GM19438 (cell line): ENCODE results near the gene USP5.

Experiments used
- ATAC-seq: cut with Tn5 transposase; IDR thresholded peaks from one replicate; pipeline ENCODE4 v1.9.1; 2021; ENCODE audit warnings: low read depth; ENCODE audit not compliant: unreplicated experiment

USP5 gene

DNA sequence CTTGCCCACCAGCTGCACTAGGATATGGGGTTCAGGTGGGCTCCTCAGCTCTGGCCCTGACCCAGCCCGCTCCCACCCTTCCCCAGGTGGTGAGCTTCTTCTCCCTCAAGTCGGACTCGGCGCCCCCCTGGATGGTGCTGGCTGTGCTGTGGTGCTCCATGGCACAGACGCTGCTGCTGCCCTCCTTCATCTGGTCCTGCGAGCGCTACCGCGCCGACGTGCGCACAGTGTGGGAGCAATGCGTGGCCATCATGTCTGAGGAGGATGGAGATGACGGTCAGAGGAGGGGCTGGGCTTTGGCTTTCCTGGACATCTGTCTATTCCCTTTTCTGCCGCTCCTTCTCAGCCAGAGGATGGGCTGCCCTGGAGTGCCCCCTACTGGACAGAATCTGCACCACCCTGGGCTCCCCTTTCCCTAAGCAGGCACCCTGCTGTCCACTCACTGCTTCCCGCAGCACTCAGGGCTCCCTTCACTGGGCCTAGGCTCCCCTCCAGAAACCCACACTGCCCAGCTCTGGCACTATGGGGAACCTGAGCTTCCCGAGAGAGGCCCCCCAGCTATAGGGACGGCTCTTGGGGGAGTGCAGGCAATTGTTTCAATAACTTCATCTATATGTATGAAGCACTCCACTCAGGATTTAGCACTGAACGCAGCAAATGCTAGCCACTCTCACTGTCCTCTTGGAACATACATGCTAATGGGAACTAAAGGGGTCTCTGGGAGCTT lies 26.4 kb upstream of the USP5 start:
- no peak for ATAC-seq

GRCh38 chr12:6826125-6826733 lies 25.7 kb upstream of the USP5 start:
- no peak for ATAC-seq

DNA sequence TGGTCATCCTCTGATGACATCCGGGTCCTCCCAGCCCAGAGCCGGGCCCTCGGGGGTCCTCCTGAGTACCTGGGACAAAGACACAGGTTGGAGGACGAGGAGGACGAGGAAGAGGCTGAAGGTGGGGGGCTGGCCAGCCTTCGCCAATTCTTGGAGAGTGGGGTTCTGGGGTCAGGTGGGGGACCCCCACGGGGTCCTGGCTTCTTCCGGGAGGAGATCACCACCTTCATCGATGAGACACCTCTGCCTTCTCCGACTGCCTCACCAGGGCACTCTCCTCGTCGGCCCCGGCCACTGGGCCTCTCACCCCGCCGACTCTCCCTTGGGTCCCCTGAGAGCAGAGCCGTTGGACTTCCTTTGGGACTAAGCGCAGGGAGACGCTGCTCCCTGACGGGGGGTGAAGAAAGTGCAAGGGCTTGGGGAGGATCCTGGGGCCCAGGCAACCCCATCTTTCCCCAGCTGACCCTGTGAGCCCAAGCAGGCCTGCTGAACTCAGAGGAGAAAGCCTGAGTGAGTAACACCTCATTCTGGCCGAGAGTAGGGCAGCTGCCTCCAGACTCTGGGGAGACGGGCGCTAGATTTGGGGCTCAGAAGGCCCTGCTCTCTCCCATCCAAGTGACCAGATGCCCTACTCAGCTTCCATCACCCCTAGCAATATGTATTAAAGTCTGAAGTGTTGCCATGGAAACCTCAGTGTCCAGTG lies 25.1 kb upstream of the USP5 start:
- ATAC-seq: no peak

GRCh38 chr12:6827437-6827911 lies 24.5 kb upstream of the USP5 start:
- ATAC-seq: no peak

DNA sequence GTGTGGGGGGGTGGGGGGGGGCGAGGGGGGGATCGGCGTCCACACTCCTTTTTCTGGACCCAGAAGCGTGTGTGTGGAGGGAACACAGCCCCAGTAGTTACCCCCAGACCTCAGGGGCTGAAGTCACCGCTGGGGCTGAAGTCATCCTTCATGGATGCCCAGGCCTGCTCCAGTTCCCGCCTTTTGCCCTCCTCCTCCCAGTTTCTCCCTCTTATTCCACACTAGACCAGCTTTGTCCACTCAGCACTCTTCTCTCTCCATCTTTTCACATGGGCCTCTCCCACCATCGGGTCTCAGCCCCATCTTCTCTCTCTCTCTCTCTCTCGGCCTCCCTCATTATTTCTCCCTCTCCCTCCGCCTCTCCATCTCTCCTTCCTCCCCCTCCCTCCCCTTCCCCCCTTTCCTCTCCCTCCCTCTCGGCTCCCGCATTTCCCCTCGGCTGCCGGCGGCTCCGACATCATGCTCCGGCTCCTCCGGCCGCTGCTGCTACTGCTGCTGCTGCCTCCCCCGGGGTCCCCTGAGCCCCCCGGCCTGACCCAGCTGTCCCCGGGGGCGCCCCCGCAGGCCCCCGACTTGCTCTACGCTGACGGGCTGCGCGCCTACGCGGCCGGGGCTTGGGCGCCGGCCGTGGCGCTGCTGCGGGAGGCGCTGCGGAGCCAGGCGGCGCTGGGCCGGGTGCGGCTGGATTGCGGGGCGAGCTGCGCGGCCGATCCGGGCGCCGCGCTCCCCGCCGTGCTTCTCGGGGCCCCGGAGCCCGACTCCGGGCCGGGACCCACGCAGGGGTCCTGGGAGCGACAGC lies 23.8 kb upstream of the USP5 start, which contains the start of gene P3H3:
Gene P3H3, plus strand, starts transcription at position 426 of the 799 bp plus-strand sequence. Its CDS starts 34 bp downstream, at position 460.
- no peak for ATAC-seq

DNA sequence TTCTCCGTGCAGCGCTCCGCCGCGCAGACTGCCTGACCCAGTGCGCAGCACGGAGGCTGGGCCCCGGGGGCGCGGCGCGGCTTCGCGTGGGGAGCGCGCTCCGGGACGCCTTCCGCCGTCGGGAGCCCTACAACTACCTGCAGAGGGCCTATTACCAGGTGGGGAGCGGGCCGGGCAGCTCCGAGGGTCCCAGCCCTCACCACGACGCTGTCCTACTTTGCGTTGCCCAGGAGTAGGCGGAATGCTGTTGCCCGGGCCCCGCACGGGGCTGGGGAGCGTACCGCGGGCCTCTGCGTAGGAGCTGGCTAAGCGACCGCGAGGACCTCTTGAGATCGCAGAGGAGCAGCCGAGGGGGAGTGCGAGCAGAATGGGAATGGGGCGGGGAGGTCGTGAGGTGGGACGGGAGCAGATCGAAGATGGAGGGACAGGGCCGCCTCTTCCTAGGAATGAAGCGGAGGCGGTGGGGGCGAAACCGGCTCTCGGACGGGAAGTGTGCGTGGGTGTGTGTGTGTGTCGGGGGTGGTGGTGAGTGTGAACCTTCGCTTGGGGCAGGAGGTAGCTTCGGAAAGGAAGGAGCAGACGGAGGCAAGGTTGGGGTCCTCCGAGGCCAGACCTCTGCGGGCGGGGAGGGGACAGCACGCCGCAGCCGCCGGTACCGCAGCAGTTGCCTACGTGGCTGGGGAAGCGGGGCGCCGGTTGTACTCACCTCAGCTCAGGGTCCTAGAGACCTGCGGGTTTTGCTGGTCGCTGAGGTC lies 23.0 kb upstream of the USP5 start:
- ATAC-seq: no peak

DNA sequence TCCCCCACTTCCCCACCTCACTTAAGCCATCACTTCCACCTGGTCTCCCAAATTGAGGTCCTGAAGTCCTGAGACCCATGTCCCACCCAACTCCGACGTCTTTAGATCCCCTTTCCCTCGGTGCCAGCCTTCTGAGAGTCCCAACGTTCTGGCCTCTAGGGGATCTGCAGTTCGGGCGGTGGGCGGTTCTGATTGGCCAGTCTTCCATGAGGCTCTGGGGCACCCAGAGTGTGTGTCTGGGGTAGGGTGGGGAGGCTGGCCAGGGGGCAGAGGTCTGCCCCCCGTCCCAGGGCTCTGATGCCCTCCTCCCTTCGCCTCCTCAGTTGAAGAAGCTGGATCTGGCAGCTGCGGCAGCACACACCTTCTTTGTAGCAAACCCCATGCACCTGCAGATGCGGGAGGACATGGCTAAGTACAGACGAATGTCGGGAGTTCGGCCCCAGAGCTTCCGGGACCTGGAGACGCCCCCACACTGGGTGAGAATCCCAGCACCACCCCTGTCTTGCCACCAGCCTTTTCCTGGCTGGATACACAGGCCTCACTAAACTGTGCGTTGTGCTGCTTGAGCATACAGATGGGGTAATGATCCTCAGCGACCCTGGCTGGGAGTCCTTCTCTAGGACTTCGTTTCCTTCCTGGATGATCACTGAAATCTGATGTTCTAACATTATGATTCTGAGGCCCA lies 22.3 kb upstream of the USP5 start:
- no peak for ATAC-seq

GRCh38 chr12:6830286-6830890 lies 21.6 kb upstream of the USP5 start:
- no peak for ATAC-seq

GRCh38 chr12:6830999-6831398 lies 21.0 kb upstream of the USP5 start:
- no peak for ATAC-seq

- no peak for ATAC-seq
Observed at GRCh38 chr12:6831450-6831995, 20.4 kb upstream of the USP5 start.

GRCh38 chr12:6832125-6832524 lies 19.8 kb upstream of the USP5 start:
- ATAC-seq: no peak

DNA sequence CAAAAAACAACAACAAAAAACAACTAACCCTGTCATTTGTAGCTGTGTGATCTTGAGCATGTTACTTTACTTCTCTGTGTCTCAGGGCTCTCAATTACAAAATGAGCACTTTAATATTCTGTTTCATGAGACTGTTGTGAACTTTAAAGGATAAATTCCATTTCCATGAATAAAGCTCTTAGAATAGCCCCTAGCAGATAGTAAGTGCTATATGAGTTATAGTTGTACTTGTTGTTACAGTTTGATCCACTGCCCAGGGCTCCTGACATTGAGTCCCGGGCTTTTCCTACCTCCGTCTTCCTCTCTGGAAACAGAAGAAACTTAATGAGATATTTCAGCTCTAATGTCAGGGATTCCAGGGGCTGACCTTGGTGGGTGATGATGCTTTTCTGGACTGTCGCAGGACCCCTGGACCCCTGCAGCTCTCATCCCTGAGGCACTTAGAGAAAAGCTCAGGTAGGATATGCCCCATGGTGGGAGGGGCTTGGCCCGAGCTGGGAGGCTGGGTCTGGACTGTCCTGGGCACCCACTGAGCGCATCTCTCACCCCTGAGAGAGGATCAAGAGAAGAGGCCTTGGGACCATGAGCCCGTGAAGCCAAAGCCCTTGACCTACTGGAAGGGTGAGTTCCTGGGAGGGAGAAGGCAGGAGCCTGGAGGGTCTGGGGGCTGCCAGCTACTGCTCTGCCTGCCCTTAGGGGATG lies 18.6 kb upstream of the USP5 start:
- ATAC-seq: no peak

DNA sequence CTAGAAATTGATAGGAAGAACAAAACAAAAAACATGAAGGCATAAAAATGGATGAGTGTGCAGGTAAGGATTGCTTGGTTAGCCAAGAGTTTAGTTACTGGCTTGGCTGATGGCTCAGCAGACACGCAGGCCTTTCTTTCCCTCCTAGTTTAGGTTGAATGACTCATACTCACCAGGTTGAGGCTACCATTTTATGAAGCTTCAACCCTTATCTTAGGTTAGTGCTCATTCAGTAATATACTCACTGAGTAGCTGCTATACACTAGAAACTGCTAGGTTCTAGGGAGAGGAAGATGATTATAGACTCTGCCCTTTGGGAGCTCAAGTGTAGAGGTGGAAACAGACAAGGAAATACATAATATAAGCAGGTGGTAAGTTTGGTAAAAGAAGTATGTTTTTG lies 17.7 kb upstream of the USP5 start:
- ATAC-seq: no peak

- ATAC-seq: no peak
Observed at GRCh38 chr12:6834873-6835272, 17.1 kb upstream of the USP5 start.

- no peak for ATAC-seq
Observed at GRCh38 chr12:6836851-6837250, 15.1 kb upstream of the USP5 start.

DNA sequence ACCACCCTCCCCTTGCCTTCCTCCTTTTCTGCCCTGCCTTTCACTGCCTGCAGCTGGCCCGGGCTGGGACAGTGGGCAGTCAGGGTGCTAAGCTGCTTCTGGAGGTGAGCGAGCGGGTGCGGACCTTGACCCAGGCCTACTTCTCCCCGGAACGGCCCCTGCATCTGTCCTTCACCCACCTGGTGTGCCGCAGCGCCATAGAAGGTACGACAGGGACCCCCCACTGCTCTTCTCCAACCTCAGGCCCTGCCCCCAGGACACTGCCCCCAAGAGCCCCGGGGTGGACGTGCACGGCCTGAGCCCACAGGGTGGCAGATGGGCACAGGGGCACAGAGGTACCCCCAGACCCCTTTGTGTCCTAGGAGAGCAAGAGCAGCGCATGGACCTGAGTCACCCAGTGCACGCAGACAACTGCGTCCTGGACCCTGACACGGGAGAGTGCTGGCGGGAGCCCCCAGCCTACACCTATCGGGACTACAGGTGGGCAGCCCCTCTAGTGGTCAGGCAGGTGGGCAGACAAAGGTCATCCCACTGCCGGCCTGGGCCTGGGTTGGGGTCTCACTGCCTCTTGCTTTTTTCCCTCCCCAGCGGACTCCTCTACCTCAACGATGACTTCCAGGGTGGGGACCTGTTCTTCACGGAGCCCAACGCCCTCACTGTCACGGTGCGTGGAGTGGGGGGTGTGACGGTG lies 14.4 kb upstream of the USP5 start:
- no peak for ATAC-seq

GRCh38 chr12:6838854-6839253 lies 13.1 kb upstream of the USP5 start:
- ATAC-seq: no peak
